Right lobe of liver (tissue), 6 donors: ENCODE data around the gene MPP2. TPM values are rescaled to one million over a fixed set of nuclear protein-coding genes. Genes with fewer than 3 reads are reported as not detected.
"Not testable (repeated sequence)": the region's sequence is repeated elsewhere in the genome, so short reads cannot be mapped to it uniquely, and the experiment has no call there.

Experiments used
- ATAC-seq, 4 donors: fragments of 200-7000 bp; cut with Tn5 transposase; one replicate each; pipeline ENCODE4 v1.9.1; 2020; ENCODE audit warnings: mild to moderate bottlenecking in 4 of 4, moderate library complexity in 4 of 4
- DNase-seq, 3 donors: peaks; one replicate each; pipeline ENCODE4 v3.0.0-alpha.2; 2020
- H3K27ac ChIP-seq, 3 donors: fragments of 200-600 bp; one replicate each; pipeline ENCODE4 v1.8.0; 2022
- H3K27me3 ChIP-seq, 2 donors: fragments of 200-600 bp; one replicate each; pipeline ENCODE4 v1.8.0; 2022
- H3K36me3 ChIP-seq, 4 donors: fragments of 200-600 bp; sonication (generic) in 1 of 4; one replicate each; pipeline versions ENCODE4 v1.5.1 to v1.8.0; 2017 to 2022; ENCODE audit warnings: control low read depth in 1 of 4
- H3K4me1 ChIP-seq, 4 donors: fragments of 200-600 bp; sonication (generic) in 1 of 4; one replicate each; pipeline versions ENCODE4 v1.5.1 to v1.8.0; 2017 to 2022; ENCODE audit warnings: control low read depth in 1 of 4
- H3K4me3 ChIP-seq, 3 donors: fragments of 200-600 bp; one replicate each; pipeline ENCODE4 v1.8.0; 2022
- H3K9me3 ChIP-seq, 4 donors: fragments of 200-600 bp; sonication (generic) in 1 of 4; one replicate each; pipeline versions ENCODE4 v1.5.1 to v1.8.0; 2017 to 2022; ENCODE audit warnings: control low read depth in 1 of 4
- POLR2A ChIP-seq: fragments of 450-650 bp; IDR thresholded peaks from one replicate; pipeline ENCODE4 v1.6.1; 2017; ENCODE audit warnings: antibody characterized with exemption, mild to moderate bottlenecking
- WGBS: methylation state at CpG from one replicate; pipeline ENCODE4 v1.1.6; 2018; ENCODE audit warnings: low coverage, low lambda C conversion rate; ENCODE audit not compliant: insufficient coverage; ENCODE audit errors: missing lambda C conversion rate; 5-methylcytosine and 5-hydroxymethylcytosine counted together
- intact Hi-C, 2 donors: fragments of 100-400 bp; cut with DNase I; formaldehyde crosslinking; loops; one replicate each; pipeline versions ENCODE4 v1.11.2 to v1.14.1; 2022
- total RNA-seq, 6 experiments: library from RNA; depleted of rRNA in 2 of 6; stranded (reverse); fragments of >200 nt in 2 of 6; fragmentation: NEBNext Ultra II Directional in 3 of 6; extraction: Animal tissue kit (Norgen Biotek cat#: 25700) in 3 of 6; gene quantifications; one replicate each; pipeline versions ENCODE4 v1.1.0 to v1.2.4, GENCODE V29; 2016 to 2023
- TF ChIP-seq, protein P1 (sequence below), 4 donors: fragments of 200-600 bp in 3 of 4; fragments of 450-650 bp in 1 of 4; IDR thresholded peaks; one replicate each; pipeline versions ENCODE4 v1.5.1 to v1.8.0; 2016 to 2022; ENCODE audit warnings: antibody characterized with exemption in 4 of 4, mild to moderate bottlenecking in 2 of 4
- donor health status: DM: no; HTN: yes; CAD: no.
- donor health status: DM: no; HTN: no; CAD: no.
- donor health status: DM: no; HTN: no; CAD: no.
- donor health status: DM: no; HTN: yes; CAD: no.
- donor health status: DM: no; HTN: yes; CAD: no.

MPP2 gene
- total RNA-seq, 6 experiments from 2014 or later = 0.13 to 1.2 (median 0.18) TPM; not detected in 3

DNA sequence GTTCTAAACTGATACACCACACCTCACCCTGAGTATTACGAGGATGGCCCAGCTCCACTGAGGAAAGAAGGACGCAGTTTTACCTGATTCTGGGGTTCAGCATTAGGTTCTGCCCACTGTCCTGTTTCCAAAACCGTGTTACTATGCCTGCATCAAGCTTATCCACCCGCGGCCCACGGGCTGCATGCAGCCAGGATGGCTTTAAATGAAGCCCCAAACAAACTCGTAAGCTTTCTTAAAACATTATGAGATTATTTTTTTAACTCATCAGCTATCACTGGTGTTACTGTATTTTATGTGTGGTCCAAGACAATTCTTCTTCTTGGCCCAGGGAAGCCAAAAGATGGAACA is 64.4 kb downstream of the MPP2 start:
- no peaks in the 10 kb centered on the region for H3K36me3 ChIP-seq
- DNase-seq (no peak), ATAC-seq (no peak)
- H3K4me3 ChIP-seq = no peak overlapping the region
- H3K4me1 ChIP-seq = peaks cover 0 to 24% (median 2%) of the 10 kb centered on the region in 4 donors
- H3K27me3 ChIP-seq = no peaks in the 10 kb centered on the region
- WGBS = 69% methylated on average over 7 of the region's 7 CpGs
- no peak for TF ChIP-seq POLR2A
- TF ChIP-seq, protein P1, sequence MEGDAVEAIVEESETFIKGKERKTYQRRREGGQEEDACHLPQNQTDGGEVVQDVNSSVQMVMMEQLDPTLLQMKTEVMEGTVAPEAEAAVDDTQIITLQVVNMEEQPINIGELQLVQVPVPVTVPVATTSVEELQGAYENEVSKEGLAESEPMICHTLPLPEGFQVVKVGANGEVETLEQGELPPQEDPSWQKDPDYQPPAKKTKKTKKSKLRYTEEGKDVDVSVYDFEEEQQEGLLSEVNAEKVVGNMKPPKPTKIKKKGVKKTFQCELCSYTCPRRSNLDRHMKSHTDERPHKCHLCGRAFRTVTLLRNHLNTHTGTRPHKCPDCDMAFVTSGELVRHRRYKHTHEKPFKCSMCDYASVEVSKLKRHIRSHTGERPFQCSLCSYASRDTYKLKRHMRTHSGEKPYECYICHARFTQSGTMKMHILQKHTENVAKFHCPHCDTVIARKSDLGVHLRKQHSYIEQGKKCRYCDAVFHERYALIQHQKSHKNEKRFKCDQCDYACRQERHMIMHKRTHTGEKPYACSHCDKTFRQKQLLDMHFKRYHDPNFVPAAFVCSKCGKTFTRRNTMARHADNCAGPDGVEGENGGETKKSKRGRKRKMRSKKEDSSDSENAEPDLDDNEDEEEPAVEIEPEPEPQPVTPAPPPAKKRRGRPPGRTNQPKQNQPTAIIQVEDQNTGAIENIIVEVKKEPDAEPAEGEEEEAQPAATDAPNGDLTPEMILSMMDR (IDR thresholded peaks at IDR 0.05) = no peak
- intact Hi-C loops = loop anchor here (10.0 kb wide), 3 partner anchors 58 to 148 kb away; partner anchors contain the start of gene CFAP97D1 (in 1 of the 2)
- H3K27ac ChIP-seq = no peak overlapping the region
- H3K9me3 ChIP-seq = no peaks in the 10 kb centered on the region

DNA sequence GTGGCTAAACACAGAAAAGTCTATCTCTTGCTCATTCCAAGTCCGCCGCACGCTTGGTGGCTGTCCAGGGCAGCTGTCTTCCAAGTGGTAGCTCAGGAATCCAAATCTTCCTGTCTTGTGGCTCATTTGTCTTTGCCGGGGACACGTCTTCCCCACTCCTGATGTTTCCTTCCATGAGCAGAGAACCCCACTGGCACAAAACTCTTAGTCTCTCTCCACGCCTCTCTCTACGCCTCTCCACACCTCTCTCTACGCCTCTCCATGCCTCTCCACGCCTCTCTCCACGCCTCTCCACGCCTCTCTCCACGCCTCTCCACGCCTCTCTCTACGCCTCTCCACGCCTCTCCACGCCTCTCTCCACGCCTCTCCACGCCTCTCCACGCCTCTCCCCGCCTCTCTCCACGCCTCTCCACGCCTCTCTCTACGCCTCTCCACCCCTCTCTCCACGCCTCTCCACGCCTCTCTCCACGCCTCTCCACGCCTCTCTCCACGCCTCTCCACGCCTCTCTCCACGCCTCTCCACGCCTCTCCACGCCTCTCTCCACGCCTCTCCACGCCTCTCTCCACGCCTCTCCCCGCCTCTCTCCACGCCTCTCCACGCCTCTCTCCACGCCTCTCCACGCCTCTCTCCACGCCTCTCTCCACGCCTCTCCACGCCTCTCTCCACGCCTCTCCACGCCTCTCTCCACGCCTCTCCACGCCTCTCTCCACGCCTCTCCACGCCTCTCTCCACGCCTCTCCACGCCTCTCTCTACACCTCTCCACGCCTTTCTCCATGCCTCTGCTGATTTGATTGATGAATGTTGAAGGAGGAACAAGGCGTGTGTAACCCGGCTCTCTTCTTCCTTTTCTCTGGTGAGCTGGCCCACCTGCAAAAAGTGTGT is 65.0 kb downstream of the MPP2 start:
- intact Hi-C loops = loop anchor here (10.0 kb wide), 3 partner anchors 58 to 148 kb away; partner anchors contain the start of gene CFAP97D1 (in 1 of the 2)
- DNase-seq = peak in 1 of 3 donors; percentile 23
- H3K27me3 ChIP-seq, H3K9me3 ChIP-seq, H3K36me3 ChIP-seq, ATAC-seq, H3K27ac ChIP-seq, H3K4me3 ChIP-seq: not testable (repeated sequence)
- H3K4me1 ChIP-seq = peaks cover 0 to 24% (median 2%) of the 10 kb centered on the region in 4 donors
- 93% methylated on average over 51 of the region's 54 CpGs for WGBS

DNA sequence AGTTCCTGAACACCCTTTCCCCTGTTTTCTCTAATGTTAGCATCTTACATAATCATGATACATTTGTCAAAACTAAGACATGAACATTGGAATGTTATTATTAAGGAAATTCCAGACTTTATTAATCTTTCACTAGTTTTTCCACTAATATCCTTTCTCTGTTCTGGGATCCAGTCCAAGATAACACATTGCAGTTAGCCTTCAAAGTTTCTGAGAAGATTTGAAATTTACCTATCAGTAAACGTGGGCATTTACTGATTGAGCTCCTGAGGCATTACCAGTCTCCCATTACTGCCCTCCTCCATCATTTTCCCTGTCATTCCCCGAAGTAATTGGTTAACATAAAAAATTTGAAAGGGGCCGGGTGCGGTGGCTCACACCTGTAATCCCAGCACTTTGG is 66.1 kb downstream of the MPP2 start:
- Histone ChIP-seq H3K9me3 (no peaks in the 10 kb centered on the region), H3K4me1 (peaks cover 0 to 20% (median 2%) of the 10 kb centered on the region in 4 donors), H3K36me3 (no peaks in the 10 kb centered on the region), H3K4me3 (no peak overlapping the region), H3K27me3 (no peaks in the 10 kb centered on the region), H3K27ac (no peak overlapping the region)
- intact Hi-C loops = loop anchor here (10.0 kb wide), 3 partner anchors 56 to 146 kb away; partner anchors contain the start of gene CFAP97D1 (in 1 of the 2)
- no peak for ATAC-seq
- TF ChIP-seq POLR2A = no peak
- TF ChIP-seq, protein P1 (IDR thresholded peaks at IDR 0.05) = no peak
- no peak for DNase-seq
- 64% methylated on average over 4 of the region's 4 CpGs for WGBS

DNA sequence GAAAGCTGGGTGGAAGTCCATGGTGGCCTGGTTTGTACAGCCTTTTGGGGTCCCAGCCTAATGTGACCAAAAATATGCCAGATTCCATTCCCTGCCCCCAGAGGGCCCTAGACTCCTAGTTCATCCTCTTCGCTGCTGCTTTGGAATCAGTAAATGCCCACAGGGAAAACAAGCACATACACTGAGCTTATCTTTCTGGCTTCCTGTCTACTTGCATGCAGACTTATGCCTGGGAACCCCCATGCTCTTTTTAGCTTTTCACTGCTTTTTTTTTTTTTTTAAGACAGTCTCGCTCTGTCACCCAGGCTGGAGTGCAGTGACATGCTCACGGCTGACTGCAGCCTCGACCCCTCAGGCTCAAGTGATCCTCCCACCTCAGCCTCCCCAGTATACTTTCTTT is 66.5 kb downstream of the MPP2 start:
- no peaks in the 10 kb centered on the region for H3K36me3 ChIP-seq
- TF ChIP-seq POLR2A = no peak
- TF ChIP-seq, protein P1 (IDR thresholded peaks at IDR 0.05) = peak in 3 of 4 donors; percentile 6 to 23 (median 13)
- no peaks in the 10 kb centered on the region for H3K27me3 ChIP-seq
- H3K4me3 ChIP-seq = no peak overlapping the region
- intact Hi-C loops = loop anchor here (10.0 kb wide), 3 partner anchors 56 to 146 kb away; partner anchors contain the start of gene CFAP97D1 (in 1 of the 2)
- 51% methylated on average over 4 of the region's 4 CpGs for WGBS
- H3K9me3 ChIP-seq = no peaks in the 10 kb centered on the region
- peaks cover 0 to 15% (median under 1%) of the 10 kb centered on the region in 4 donors for H3K4me1 ChIP-seq
- DNase-seq = peak in 1 of 3 donors; percentile 9
- H3K27ac ChIP-seq = no peak overlapping the region
- peak; percentile 30 to 70 (median 61) for ATAC-seq

DNA sequence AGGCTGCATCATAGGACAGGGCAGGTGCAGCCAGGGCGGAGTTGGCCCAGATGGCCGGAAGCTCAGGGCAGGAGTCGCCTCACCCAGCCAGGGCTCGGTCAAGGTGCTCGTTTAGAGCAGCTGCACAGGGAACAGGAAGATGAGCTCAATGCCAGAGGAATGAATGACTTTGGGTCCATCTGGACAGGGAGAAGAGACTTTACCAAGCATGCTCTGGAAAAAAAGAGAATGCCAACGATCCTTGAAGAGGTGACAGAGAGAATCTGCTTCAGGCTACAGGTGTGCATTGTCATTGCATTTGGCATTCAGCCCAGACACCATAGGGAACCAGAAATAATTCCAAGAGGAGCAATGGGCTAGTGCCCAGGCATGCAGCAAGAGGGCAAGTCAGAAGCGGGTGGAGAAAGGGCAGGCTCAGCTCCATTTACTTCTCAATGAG is 67.6 kb downstream of the MPP2 start:
- peak; percentile 77 to 86 (median 83) for DNase-seq
- Histone ChIP-seq H3K4me3 (peak overlapping the region in 1 of 3 donors; percentile 1), H3K36me3 (no peaks in the 10 kb centered on the region), H3K4me1 (peaks cover 0 to 13% (median 0%) of the 10 kb centered on the region in 4 donors), H3K27me3 (no peaks in the 10 kb centered on the region), H3K9me3 (no peaks in the 10 kb centered on the region), H3K27ac (peak overlapping the region in 1 of 3 donors; percentile 53)
- 21% methylated on average over 7 of the region's 7 CpGs for WGBS
- intact Hi-C loops = loop anchor here (10.0 kb wide), 3 partner anchors 55 to 145 kb away; partner anchors contain the start of gene CFAP97D1 (in 1 of the 2)
- ATAC-seq = peak; percentile 96 to 97 (median 96)
- no peak for TF ChIP-seq POLR2A
- TF ChIP-seq, protein P1 (IDR thresholded peaks at IDR 0.05) = no peak
